ENCODE data around the gene MGAT5.

MGAT5 gene

DNA sequence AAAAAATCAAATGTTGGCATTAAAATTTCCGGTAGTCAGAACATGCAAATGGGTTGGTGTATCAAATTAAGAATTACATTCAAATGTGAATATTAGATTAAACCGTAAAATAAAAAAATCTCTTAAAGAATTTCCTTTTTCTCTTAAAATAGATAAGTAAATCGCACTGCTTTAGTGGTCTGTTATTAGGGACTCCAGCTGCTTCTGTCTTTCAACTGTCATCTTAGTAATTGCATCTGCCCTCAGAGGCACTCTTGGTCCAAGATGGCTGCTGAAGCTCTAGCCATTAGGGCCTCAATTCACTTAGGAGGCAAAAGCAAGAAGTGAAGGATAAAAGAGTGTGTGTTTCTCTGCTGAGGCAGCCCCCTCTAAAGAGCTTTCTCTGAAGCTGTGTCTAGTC, 132.4 kb downstream of the MGAT5 start:
- peaks cover 2% of the 10 kb centered on the region for H3K4me1 ChIP-seq (ENCODE audit: insufficient read depth, poor library complexity, severe bottlenecking)
- no peak for TF ChIP-seq CTCF (IDR thresholded peaks at IDR 0.05; ENCODE audit: poor library complexity, severe bottlenecking)
- DNase-seq (ENCODE audit: low spot score) = no peak
- ATAC-seq (ENCODE audit: low read depth) = no peak
- H3K4me3 ChIP-seq (ENCODE audit: severe bottlenecking) = no peak overlapping the region
- H3K9me3 ChIP-seq (ENCODE audit: severe bottlenecking) = no peaks in the 10 kb centered on the region
- no peaks in the 10 kb centered on the region for H3K36me3 ChIP-seq (ENCODE audit: low read depth)
- H3K27ac ChIP-seq (ENCODE audit: poor library complexity, severe bottlenecking) = no peak overlapping the region
- H3K27me3 ChIP-seq (ENCODE audit: insufficient read depth, poor library complexity, severe bottlenecking) = no peaks in the 10 kb centered on the region

- Histone ChIP-seq H3K4me1 (ENCODE audit: insufficient read depth, poor library complexity, severe bottlenecking) (peaks cover 14% of the 10 kb centered on the region), H3K27me3 (ENCODE audit: insufficient read depth, poor library complexity, severe bottlenecking) (no peaks in the 10 kb centered on the region), H3K36me3 (ENCODE audit: low read depth) (no peaks in the 10 kb centered on the region), H3K27ac (ENCODE audit: poor library complexity, severe bottlenecking) (no peak overlapping the region), H3K9me3 (ENCODE audit: severe bottlenecking) (no peaks in the 10 kb centered on the region), H3K4me3 (ENCODE audit: severe bottlenecking) (no peak overlapping the region)
- TF ChIP-seq CTCF (IDR thresholded peaks at IDR 0.05; ENCODE audit: poor library complexity, severe bottlenecking) = no peak
- ATAC-seq (ENCODE audit: low read depth) (no peak), DNase-seq (ENCODE audit: low spot score) (no peak)
Measured at GRCh38 chr2:134389381-134389780, 135.5 kb downstream of the MGAT5 start.

DNA sequence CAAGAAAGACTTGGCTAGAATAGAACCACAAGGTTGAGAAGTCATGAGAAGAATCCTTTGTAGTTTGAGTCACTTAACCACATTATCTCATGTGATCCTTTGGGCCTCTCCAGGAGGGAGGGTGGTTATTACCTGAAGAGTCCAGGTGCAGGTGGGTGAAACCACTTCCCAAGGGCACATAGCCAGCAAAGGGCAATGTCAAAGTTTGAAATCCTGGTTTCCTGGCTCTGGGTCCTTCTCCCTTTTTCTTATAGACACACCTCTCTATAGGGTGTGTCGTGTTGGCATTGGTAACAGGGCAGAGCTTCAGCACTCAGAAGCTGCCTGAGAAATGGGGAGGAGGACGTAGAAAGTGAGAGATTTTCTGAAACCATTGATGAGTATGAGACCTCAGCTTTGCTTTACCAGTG, 137.9 kb downstream of the MGAT5 start:
- peak overlapping the region; percentile 60 for H3K27ac ChIP-seq (ENCODE audit: poor library complexity, severe bottlenecking)
- no peaks in the 10 kb centered on the region for H3K9me3 ChIP-seq (ENCODE audit: severe bottlenecking)
- peak; percentile 83 for DNase-seq (ENCODE audit: low spot score)
- no peaks in the 10 kb centered on the region for H3K36me3 ChIP-seq (ENCODE audit: low read depth)
- no peak overlapping the region for H3K4me3 ChIP-seq (ENCODE audit: severe bottlenecking)
- H3K27me3 ChIP-seq (ENCODE audit: insufficient read depth, poor library complexity, severe bottlenecking) = no peaks in the 10 kb centered on the region
- ATAC-seq (ENCODE audit: low read depth) = peak; percentile 97
- TF ChIP-seq CTCF (IDR thresholded peaks at IDR 0.05; ENCODE audit: poor library complexity, severe bottlenecking) = no peak
- H3K4me1 ChIP-seq (ENCODE audit: insufficient read depth, poor library complexity, severe bottlenecking) = peaks cover 14% of the 10 kb centered on the region

DNA sequence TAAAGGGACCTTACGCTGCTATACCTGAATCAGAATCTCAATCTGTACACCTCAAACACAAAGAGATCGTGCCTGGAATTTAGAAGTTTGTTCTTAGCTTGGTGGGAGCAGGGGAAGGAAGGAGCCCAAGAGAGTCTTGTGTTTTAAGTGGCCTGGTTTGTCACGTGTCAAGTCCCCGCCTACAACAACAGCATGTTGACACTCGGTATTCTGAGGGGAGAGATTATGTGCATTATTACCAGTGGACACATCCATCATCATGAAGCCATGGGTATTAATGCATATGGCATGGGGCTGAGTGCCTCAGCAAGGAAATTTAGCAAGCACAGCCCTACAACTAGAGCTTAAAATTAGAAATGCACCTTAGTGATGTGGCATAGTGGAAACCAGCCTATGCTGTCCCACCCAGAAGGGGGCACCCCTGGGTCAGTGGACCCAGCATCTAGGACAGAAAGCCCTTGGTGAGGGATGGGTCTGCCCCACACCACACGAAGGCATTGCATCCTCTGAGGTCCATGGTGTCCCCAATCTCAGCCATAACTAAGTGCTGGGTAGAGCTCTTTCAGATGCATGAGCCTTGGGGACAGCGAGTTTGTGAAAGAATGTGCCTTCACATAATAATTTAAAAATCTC, 138.7 kb downstream of the MGAT5 start:
- no peak for ATAC-seq (ENCODE audit: low read depth)
- Histone ChIP-seq H3K27ac (ENCODE audit: poor library complexity, severe bottlenecking) (peak overlapping the region; percentile 60), H3K4me1 (ENCODE audit: insufficient read depth, poor library complexity, severe bottlenecking) (peaks cover 15% of the 10 kb centered on the region), H3K27me3 (ENCODE audit: insufficient read depth, poor library complexity, severe bottlenecking) (no peaks in the 10 kb centered on the region), H3K4me3 (ENCODE audit: severe bottlenecking) (no peak overlapping the region), H3K36me3 (ENCODE audit: low read depth) (no peaks in the 10 kb centered on the region), H3K9me3 (ENCODE audit: severe bottlenecking) (no peaks in the 10 kb centered on the region)
- TF ChIP-seq CTCF (IDR thresholded peaks at IDR 0.05; ENCODE audit: poor library complexity, severe bottlenecking) = no peak
- no peak for DNase-seq (ENCODE audit: low spot score)

DNA sequence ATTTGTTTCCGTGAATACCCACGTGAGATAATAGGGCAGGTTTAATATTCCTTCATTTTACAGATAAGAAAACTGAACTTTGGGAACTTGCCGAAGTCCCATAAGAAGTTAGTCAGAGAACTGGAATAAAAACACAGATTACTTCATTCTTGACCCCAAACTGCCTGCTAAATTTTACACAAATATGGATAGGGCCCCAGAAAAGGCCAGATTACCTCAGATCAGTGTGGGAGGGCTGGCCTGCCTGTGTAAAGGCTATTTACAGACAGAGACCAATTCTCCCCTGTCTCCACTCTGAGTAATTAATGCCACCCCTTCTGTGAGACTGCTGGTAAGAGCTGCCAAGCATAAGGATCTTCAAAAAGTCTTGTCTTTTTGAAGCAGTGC, 139.2 kb downstream of the MGAT5 start:
- Histone ChIP-seq H3K27ac (ENCODE audit: poor library complexity, severe bottlenecking) (peak overlapping the region; percentile 60), H3K4me1 (ENCODE audit: insufficient read depth, poor library complexity, severe bottlenecking) (peaks cover 20% of the 10 kb centered on the region), H3K9me3 (ENCODE audit: severe bottlenecking) (no peaks in the 10 kb centered on the region), H3K4me3 (ENCODE audit: severe bottlenecking) (no peak overlapping the region), H3K36me3 (ENCODE audit: low read depth) (no peaks in the 10 kb centered on the region), H3K27me3 (ENCODE audit: insufficient read depth, poor library complexity, severe bottlenecking) (no peaks in the 10 kb centered on the region)
- TF ChIP-seq CTCF (IDR thresholded peaks at IDR 0.05; ENCODE audit: poor library complexity, severe bottlenecking) = no peak
- ATAC-seq (ENCODE audit: low read depth) (no peak), DNase-seq (ENCODE audit: low spot score) (no peak)
